GM19467 (cell line): ENCODE measurements around the gene P3H2.
"Not testable (repeated sequence)": the region's sequence is repeated elsewhere in the genome, so short reads cannot be mapped to it uniquely, and the experiment has no call there.

Experiments used
- ATAC-seq: cut with Tn5 transposase; IDR thresholded peaks from one replicate; pipeline ENCODE4 v1.9.1; 2021; ENCODE audit warnings: mild to moderate bottlenecking, moderate library complexity; ENCODE audit not compliant: unreplicated experiment

P3H2 gene

GRCh38 chr3:190120269-190121060 is at the start of gene P3H2:
Gene P3H2, minus strand, starts transcription at chr3:190120897. Its CDS starts 166 bp downstream, at chr3:190120731.
- peak; percentile 71 for ATAC-seq

GRCh38 chr3:190169877-190170276 is 49.2 kb upstream of the P3H2 start:
- peak; percentile 87 for ATAC-seq

- no peak for ATAC-seq
These were observed 48.5 kb upstream of the P3H2 start for GRCh38 chr3:190169243-190169642.

- ATAC-seq: no peak
These were observed 47.4 kb upstream of the P3H2 start for GRCh38 chr3:190167936-190168680.

GRCh38 chr3:190166948-190167347 is 46.3 kb upstream of the P3H2 start:
- no peak for ATAC-seq

GRCh38 chr3:190165253-190165652 is 44.6 kb upstream of the P3H2 start:
- ATAC-seq: no peak

- ATAC-seq: not testable (repeated sequence)
These were observed 41.3 kb upstream of the P3H2 start for GRCh38 chr3:190162013-190162412.

- ATAC-seq: no peak
These were observed 39.3 kb upstream of the P3H2 start for GRCh38 chr3:190159902-190160435.

- no peak for ATAC-seq
These were observed 37.6 kb upstream of the P3H2 start for GRCh38 chr3:190158261-190158660.

GRCh38 chr3:190155752-190156151 is 35.1 kb upstream of the P3H2 start:
- no peak for ATAC-seq

GRCh38 chr3:190150681-190151080 is 30.0 kb upstream of the P3H2 start:
- ATAC-seq: no peak

- ATAC-seq: not testable (repeated sequence)
These were observed 29.3 kb upstream of the P3H2 start for GRCh38 chr3:190149830-190150619.

GRCh38 chr3:190144793-190145192 is 24.1 kb upstream of the P3H2 start:
- ATAC-seq: not testable (repeated sequence)

GRCh38 chr3:190142041-190142440 is 21.3 kb upstream of the P3H2 start:
- ATAC-seq: no peak

- no peak for ATAC-seq
These were observed 18.7 kb upstream of the P3H2 start for GRCh38 chr3:190139365-190139764.

GRCh38 chr3:190132371-190132770 is 11.7 kb upstream of the P3H2 start:
- ATAC-seq: no peak

- no peak for ATAC-seq
These were observed 10.6 kb upstream of the P3H2 start for GRCh38 chr3:190131329-190131728.

GRCh38 chr3:190130696-190131095 is 10.0 kb upstream of the P3H2 start:
- no peak for ATAC-seq

GRCh38 chr3:190130037-190130436 is 9.3 kb upstream of the P3H2 start:
- no peak for ATAC-seq

- no peak for ATAC-seq
These were observed 7.1 kb upstream of the P3H2 start for GRCh38 chr3:190127797-190128196.

GRCh38 chr3:190127195-190127594 is 6.5 kb upstream of the P3H2 start:
- ATAC-seq: no peak
